ENCODE results near the gene AGAP1. TPM values are rescaled to one million over a fixed set of nuclear protein-coding genes. Genes with fewer than 3 reads are reported as not detected.

AGAP1 gene
- total RNA-seq, 1 donor from 2014 or later = 3.8 TPM

DNA sequence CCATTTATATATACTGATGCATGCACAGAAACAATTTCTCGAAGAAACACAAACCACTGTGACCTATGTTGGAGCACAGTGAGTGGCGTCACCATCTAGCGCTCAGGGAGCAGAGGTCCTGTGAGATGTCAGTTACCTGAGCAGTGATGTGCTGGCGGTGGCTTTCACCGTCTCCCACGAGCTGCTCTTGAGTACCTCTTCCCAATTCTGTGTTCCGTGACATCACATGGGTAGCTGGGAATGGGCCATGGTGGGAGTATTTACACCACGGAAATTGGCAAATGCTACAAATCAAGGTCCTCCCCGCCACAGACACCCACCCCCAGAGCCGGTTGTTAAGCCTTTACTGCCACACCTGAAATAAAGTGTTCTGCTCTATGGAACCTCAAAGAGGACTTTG is 650.0 kb downstream of the AGAP1 start:
- Mint-ChIP-seq H3K4me1 (no peaks in the 10 kb centered on the region), H3K9me3 (no peaks in the 10 kb centered on the region), H3K36me3 (ENCODE audit: low read depth) (no peaks in the 10 kb centered on the region), H3K27me3 (peaks cover 5% of the 10 kb centered on the region), H3K27ac (no peak overlapping the region), H3K4me3 (no peak overlapping the region)
- no peak for DNase-seq
- intact Hi-C loops (cut with micrococcal nuclease) = no loop called here

DNA sequence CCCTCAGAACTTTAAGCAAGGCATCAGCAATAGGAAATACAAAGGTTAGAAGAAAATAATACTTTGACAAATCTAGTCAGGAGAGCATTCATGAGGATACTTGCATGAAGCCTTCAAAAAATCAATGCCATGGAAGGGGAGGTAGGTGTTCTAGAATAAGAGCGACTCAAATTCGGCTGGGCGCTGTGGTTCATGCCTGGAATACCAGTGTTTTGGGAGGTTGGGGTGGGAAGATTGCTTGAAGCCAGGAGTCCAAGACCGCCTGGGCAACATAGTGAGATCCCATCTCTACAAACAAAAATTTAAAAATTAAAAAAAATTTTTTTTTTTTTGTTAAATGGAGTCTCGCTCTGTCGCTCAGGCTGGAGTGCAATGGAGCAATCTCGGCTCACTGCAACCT is 652.6 kb downstream of the AGAP1 start:
- Mint-ChIP-seq H3K4me1 (no peaks in the 10 kb centered on the region), H3K9me3 (no peaks in the 10 kb centered on the region), H3K27me3 (peaks cover 5% of the 10 kb centered on the region), H3K27ac (no peak overlapping the region), H3K4me3 (no peak overlapping the region), H3K36me3 (ENCODE audit: low read depth) (no peaks in the 10 kb centered on the region)
- no peak for DNase-seq
- intact Hi-C loops (cut with micrococcal nuclease) = no loop called here

DNA sequence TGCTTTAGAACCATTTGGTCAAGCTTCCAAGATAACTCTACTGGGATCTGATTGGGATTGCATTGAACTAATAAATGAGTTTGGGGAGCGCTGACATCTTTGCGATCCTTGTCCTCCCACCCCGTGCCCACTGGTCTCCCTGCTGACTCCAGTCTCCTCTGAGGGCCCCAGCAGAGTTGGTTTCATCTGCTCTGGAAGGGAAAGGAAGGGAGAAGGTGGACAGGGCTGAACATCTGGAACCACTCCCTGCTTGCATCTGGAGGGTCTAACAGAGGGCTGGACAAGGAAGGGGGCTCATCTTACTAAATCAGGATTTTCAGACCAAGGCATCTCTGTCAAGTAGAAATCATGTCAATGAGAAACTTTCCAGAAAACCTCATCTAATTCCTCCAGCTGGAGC is 661.6 kb downstream of the AGAP1 start:
- Mint-ChIP-seq H3K4me1 (no peaks in the 10 kb centered on the region), H3K36me3 (ENCODE audit: low read depth) (no peaks in the 10 kb centered on the region), H3K4me3 (no peak overlapping the region), H3K9me3 (peaks cover 3% of the 10 kb centered on the region), H3K27ac (no peak overlapping the region), H3K27me3 (peaks cover 19% of the 10 kb centered on the region)
- no peak for DNase-seq
- intact Hi-C loops (cut with micrococcal nuclease) = no loop called here

DNA sequence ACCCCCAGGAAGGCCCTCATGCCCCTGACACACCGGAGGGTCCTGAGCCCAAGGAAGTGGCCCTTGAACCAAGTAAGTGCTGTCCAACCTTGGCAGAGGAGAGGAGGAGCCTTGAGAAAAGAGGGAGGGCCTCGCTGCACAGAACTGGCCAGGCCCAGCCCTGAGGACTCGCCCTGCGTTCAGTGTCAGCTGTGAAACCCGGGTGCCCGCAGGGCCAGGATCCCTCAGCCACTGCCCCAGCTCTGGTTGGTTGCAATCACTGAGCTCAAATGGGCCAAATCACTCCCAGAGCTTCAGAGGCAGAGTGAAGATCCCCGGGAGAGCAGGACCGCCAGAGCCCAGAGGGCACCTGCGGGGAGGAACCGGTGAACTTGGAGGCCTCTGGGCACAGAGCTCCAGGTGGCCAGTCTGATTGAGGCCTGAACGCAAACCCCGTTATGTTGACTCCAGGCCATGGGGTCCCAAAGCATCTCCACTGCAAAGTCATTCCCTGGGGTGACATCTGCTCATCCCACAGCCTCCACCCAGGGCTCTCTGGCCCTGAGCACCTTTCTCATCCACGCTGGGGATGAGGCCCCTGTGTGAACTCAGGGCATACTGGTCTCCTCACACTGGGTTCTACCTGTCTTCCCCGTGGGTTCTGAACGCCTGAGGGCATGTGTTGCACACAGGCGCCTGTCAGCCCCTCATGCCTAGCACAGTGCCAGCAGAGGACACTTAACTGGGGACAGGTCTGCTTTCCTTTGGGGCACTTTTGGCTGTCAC is 662.4 kb downstream of the AGAP1 start:
- Mint-ChIP-seq H3K27me3 (peaks cover 26% of the 10 kb centered on the region), H3K27ac (no peak overlapping the region), H3K4me3 (no peak overlapping the region), H3K9me3 (peaks cover 3% of the 10 kb centered on the region), H3K4me1 (no peaks in the 10 kb centered on the region), H3K36me3 (ENCODE audit: low read depth) (no peaks in the 10 kb centered on the region)
- no peak for DNase-seq
- intact Hi-C loops (cut with micrococcal nuclease) = no loop called here

- Mint-ChIP-seq H3K4me3 (no peak overlapping the region), H3K4me1 (no peaks in the 10 kb centered on the region), H3K27ac (no peak overlapping the region), H3K27me3 (peaks cover 30% of the 10 kb centered on the region), H3K9me3 (peaks cover 3% of the 10 kb centered on the region), H3K36me3 (ENCODE audit: low read depth) (no peaks in the 10 kb centered on the region)
- intact Hi-C loops (cut with micrococcal nuclease) = no loop called here
- no peak for DNase-seq
Observed at GRCh38 chr2:236156860-236157194, 663.0 kb downstream of the AGAP1 start.

DNA sequence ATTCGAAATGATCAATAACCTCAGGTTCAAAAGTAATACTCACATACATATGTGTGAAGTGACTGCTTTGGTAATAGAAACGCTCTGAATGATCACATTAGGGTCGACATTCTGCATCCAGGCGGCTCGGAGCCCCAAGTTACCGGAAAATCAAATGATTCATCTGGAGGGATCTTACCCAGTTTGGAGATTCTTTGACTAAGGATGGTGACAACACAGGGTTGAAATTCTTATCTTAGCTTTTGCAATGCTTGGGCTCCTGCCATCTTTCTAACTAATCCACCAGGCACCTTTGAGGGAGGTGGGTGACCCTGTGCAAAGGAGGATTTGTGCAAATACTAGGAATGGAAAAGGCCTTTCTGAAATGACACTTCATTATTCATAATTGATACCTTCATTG is 663.5 kb downstream of the AGAP1 start:
- Mint-ChIP-seq H3K27ac (no peak overlapping the region), H3K4me3 (no peak overlapping the region), H3K4me1 (no peaks in the 10 kb centered on the region), H3K36me3 (ENCODE audit: low read depth) (no peaks in the 10 kb centered on the region), H3K9me3 (peaks cover 3% of the 10 kb centered on the region), H3K27me3 (peaks cover 31% of the 10 kb centered on the region)
- no peak for DNase-seq
- intact Hi-C loops (cut with micrococcal nuclease) = no loop called here

GRCh38 chr2:236157815-236158498 is 664.1 kb downstream of the AGAP1 start:
- intact Hi-C loops (cut with micrococcal nuclease) = no loop called here
- Mint-ChIP-seq H3K27me3 (peaks cover 35% of the 10 kb centered on the region), H3K4me3 (no peak overlapping the region), H3K4me1 (no peaks in the 10 kb centered on the region), H3K9me3 (peaks cover 3% of the 10 kb centered on the region), H3K27ac (no peak overlapping the region), H3K36me3 (ENCODE audit: low read depth) (no peaks in the 10 kb centered on the region)
- no peak for DNase-seq

GRCh38 chr2:236158969-236159777 is 665.3 kb downstream of the AGAP1 start:
- Mint-ChIP-seq H3K4me3 (no peak overlapping the region), H3K27ac (no peak overlapping the region), H3K9me3 (no peaks in the 10 kb centered on the region), H3K36me3 (ENCODE audit: low read depth) (no peaks in the 10 kb centered on the region), H3K4me1 (no peaks in the 10 kb centered on the region), H3K27me3 (peaks cover 35% of the 10 kb centered on the region)
- intact Hi-C loops (cut with micrococcal nuclease) = no loop called here
- DNase-seq = no peak

- Mint-ChIP-seq H3K36me3 (ENCODE audit: low read depth) (no peaks in the 10 kb centered on the region), H3K9me3 (no peaks in the 10 kb centered on the region), H3K4me3 (no peak overlapping the region), H3K4me1 (no peaks in the 10 kb centered on the region), H3K27ac (no peak overlapping the region), H3K27me3 (peaks cover 36% of the 10 kb centered on the region)
- intact Hi-C loops (cut with micrococcal nuclease) = no loop called here
- no peak for DNase-seq
Observed at GRCh38 chr2:236159778-236160170, 665.9 kb downstream of the AGAP1 start.

DNA sequence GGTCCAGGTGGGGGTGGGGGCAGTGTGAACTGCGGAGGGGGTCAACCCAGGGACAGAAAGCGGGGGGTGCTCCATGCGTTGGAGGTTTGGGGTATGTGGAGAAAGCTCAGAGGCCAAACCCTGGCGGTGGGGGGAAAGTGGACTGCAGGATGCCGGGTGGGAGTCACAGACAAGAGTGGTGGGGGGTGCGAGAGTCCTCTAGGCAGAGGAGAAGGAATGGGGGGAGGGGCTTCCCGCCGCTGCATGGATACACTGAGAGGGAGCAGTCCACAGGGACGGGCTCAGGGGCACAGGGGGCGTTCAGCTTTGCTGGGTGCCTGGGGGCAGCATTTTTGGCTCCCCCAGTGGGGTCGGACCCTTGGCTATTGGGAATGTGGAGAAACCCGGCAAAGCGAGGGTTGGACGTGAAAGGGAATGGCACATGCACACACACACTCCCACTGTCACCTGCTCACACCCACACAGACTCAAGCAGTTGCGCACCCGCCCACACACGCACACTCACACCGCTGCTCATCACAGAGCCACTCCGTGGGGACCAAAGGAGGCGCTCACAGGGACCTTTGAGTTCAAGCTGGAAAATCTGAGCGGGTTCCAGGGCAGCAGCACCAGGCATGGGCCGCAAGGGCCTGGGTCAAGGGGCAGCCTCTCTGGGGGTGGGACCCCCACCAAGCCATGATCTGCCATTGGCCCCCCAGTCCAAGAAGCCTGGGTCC is 666.7 kb downstream of the AGAP1 start:
- intact Hi-C loops (cut with micrococcal nuclease) = no loop called here
- Mint-ChIP-seq H3K27me3 (peaks cover 44% of the 10 kb centered on the region), H3K27ac (no peak overlapping the region), H3K4me3 (no peak overlapping the region), H3K4me1 (no peaks in the 10 kb centered on the region), H3K9me3 (no peaks in the 10 kb centered on the region), H3K36me3 (ENCODE audit: low read depth) (no peaks in the 10 kb centered on the region)
- no peak for DNase-seq

GRCh38 chr2:236161082-236161462 is 667.2 kb downstream of the AGAP1 start:
- no peak overlapping the region for H3K27ac Mint-ChIP-seq
- H3K27me3 Mint-ChIP-seq = peaks cover 49% of the 10 kb centered on the region
- H3K4me1 Mint-ChIP-seq = no peaks in the 10 kb centered on the region
- intact Hi-C loops (cut with micrococcal nuclease) = no loop called here
- H3K36me3 Mint-ChIP-seq (ENCODE audit: low read depth) = no peaks in the 10 kb centered on the region
- no peak for DNase-seq
- H3K9me3 Mint-ChIP-seq = no peaks in the 10 kb centered on the region
- no peak overlapping the region for H3K4me3 Mint-ChIP-seq

DNA sequence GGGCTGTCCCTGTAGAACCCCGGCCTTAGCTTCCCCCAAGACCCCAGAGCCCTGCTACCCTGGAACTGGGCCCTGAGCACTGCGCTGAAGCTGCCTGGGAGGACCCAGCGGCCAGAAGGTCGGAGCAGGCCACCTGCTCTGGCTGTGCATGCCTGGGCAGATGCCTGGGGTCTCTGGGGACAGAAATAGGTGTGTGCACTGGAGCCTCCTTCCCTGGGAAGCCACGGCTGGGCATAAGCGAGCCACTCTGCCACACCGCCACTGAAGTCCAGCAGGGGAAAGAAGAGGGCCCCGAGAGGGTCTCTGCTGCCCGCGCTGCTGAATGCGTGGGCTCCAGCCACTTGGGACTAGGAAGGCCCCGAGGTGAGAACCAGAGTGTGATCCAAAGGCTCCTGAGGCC is 667.7 kb downstream of the AGAP1 start:
- Mint-ChIP-seq H3K36me3 (ENCODE audit: low read depth) (no peaks in the 10 kb centered on the region), H3K9me3 (no peaks in the 10 kb centered on the region), H3K27me3 (peaks cover 54% of the 10 kb centered on the region), H3K4me3 (no peak overlapping the region), H3K4me1 (no peaks in the 10 kb centered on the region), H3K27ac (no peak overlapping the region)
- intact Hi-C loops (cut with micrococcal nuclease) = no loop called here
- DNase-seq = no peak

GRCh38 chr2:236162031-236162845 is 668.4 kb downstream of the AGAP1 start:
- Mint-ChIP-seq H3K4me1 (no peaks in the 10 kb centered on the region), H3K9me3 (no peaks in the 10 kb centered on the region), H3K36me3 (ENCODE audit: low read depth) (no peaks in the 10 kb centered on the region), H3K27me3 (peaks cover 59% of the 10 kb centered on the region), H3K27ac (no peak overlapping the region), H3K4me3 (no peak overlapping the region)
- DNase-seq = no peak
- intact Hi-C loops (cut with micrococcal nuclease) = no loop called here

All from activated CD4-positive, alpha-beta T cell treated with anti-CD3 and anti-CD28 coated beads, Interleukin-2, amount 10 ng/mL, durations not matched to agents 24 days and 14 days (primary cell).